ENCODE measurements around the gene PLCB1.

DNA sequence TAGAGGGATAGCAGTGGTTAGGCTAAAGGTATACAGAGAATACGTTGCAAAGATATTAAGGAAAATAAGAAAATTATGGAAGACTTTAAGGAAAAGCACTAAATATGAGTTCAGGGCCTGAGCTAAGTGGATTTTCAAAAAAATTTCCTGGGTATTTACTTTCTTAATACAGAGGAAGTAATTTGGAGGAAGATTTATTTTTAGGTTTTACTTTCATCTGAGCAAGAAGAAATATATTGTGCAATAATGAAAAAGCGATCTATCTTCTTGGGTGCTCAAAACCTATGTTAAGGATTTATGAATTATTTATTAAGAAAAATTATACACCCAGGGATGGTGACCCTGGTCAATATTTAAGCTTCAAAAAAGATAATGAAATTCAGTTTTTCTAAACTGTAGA, 224.7 kb downstream of the PLCB1 start:
- TF ChIP-seq CTCF (IDR thresholded peaks at IDR 0.05; ENCODE audit: insufficient read depth, low read depth, low read length) (no peak), EZH2 (IDR thresholded peaks at IDR 0.05; ENCODE audit: insufficient read depth, low read length) (no peak)

All from astrocyte (in vitro differentiated cells and primary cell).